GM19452 (cell line): ENCODE measurements around the gene CDH23.

Source experiments
- ATAC-seq: cut with Tn5 transposase; IDR thresholded peaks from one replicate; pipeline ENCODE4 v1.9.1; 2021; ENCODE audit not compliant: unreplicated experiment

CDH23 gene

DNA sequence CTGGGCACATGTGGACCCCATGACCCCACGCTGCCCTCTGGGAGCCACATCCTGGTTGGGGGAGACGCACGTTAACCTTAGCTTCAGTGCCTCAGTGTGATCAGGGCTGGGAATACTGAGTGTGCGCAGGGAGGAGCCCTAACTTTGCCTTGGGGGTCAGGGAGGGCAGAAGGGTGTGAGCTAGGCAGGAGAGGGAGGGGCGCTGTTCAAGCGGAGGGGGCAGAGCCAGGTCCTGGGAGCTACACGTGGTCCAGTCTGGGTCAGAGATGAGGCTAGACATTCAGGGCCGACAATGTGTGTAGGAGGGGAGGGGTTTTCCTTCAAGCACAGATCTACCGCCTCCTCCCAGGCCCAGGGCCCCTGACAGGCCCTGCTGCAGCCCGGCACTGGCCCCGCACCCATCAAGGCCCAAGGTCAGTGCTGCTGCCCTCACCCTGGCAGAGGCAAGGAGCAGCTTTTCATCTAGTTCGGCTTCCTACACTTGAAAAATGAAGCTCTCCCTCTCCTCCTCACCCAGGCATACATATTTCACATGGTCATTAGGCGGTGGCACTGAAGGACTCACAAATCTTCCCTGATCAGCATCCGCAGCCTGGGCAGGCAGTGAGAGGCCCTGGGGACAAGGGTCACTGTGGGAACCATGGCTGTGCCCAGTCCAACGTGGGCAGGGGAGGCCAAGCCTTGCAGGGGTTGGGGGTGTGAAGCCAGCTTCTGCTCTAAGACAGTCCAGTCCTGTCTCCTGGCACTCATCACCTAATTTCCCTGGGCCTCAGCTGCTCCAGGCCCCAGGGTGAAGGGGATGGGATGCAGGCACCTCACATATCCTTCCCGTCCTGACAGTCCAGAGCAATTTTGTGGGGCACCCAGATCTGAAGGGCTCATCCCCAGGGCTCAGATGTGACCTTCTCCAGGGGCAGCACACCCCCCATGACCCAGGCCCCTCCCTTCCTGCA lies 275.6 kb downstream of the CDH23 start:
- ATAC-seq, result no peak

DNA sequence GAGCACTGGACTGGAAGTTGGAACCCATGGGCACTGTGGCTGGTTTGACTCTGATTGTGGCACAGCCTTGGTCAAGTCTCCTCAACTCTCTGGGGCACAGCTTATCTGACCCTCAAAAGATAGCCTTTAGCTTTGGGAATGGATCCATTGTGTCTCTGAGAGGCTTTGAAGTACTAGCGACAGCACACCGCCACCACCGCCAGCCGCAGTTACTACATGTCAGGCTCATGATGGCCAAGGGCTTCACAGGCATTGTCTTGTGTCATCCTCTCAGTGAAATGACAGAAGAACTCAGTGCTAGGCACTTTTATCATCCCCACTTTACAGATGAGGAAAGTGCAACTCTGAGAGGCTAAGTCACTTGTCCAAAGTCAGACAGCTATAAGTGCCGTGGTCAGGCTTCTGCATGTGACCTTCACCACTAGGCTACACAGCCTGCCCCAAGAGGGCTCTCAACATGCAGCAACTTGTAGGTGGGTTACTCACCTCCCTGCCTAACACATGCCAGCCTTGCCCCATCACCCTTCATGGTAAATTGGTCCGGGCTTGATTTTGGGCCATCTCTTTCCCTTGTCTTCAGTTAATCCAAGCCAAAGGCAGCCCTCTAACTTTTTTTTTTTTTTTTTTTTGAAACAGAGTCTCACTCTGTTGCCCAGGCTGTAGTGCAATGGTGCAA lies 278.7 kb downstream of the CDH23 start:
- no peak for ATAC-seq

DNA sequence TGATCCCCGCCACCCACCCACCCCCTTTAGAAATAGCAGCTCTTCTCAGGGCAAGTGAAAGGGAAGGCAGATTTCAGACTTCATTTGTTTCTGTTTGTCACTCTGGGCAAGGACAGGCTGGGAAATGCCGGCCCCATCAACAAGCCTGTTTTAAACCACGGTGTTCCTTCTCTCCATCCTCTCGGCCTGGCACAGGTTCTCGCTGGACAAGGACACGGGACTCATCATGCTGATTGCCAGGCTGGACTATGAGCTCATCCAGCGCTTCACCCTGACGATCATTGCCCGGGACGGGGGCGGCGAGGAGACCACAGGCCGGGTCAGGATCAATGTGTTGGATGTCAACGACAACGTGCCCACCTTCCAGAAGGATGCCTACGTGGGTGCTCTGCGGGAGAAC lies 280.5 kb downstream of the CDH23 start:
- ATAC-seq, result no peak

- no peak for ATAC-seq
Measured at GRCh38 chr10:71678057-71678805, 281.5 kb downstream of the CDH23 start.

DNA sequence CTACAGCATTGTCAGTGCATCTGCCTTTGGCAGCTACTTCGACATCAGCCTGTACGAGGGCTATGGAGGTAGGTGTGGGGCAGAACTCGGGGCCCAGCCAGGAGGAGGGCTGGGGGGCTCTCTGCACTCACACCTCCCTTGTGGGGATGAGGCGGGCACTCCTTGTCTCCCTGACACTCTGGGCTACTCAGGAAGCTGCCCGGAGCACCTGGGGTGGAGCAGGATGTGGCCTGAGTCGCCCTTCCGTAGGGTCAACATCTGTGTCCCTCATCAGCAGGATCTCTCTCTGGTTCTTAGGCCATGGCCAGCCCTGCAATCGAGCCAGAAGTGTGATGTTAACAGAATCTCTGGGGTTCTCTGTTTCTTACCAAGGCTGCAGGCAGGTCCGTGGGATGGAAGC lies 282.7 kb downstream of the CDH23 start:
- ATAC-seq, result no peak

GRCh38 chr10:71681977-71682376 lies 285.3 kb downstream of the CDH23 start:
- ATAC-seq, result no peak

DNA sequence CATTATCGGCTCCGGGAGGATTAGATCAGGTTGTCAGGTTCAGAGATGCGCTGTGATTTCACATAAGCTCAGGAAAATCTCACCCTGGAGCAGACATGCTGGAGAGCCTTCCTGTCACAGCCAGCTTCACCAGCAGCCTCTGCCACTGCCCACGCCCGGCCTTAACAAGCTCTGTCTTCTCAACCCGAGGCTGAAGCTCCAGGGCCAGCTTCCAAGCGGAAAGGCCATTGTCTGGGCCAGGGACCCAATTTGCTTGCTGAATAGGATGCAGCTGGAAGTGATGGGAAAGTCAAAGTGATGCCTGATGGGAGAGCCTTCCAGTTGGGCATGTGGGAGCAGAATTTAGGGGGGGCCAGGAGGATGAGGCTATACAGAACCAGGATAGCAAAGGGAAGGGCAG lies 286.6 kb downstream of the CDH23 start:
- ATAC-seq, result no peak

- ATAC-seq, result no peak
Measured at GRCh38 chr10:71684356-71685173, 287.8 kb downstream of the CDH23 start.

GRCh38 chr10:71685554-71686232 lies 289.0 kb downstream of the CDH23 start:
- no peak for ATAC-seq

DNA sequence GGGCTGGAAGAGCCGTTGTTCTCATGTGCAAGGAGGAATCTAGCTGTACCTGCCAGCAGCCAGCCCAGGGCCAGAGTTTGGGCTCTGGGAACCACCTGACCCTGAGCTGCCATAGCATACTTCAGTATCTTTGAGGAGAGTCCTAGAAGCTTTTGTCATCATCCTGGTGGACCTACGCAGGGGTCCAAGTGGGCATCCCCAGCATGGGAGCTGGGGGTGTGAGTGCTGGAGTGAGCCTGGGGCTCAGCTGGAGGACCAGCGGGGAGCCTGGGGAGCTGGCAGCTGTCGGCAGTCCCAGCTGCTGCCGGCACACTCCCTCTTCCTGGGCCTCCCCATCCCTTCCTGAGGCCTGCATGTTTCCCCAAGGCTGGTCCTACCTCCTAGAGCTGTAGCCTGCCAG lies 290.4 kb downstream of the CDH23 start:
- no peak for ATAC-seq

GRCh38 chr10:71687480-71687879 lies 290.8 kb downstream of the CDH23 start:
- ATAC-seq, result no peak

DNA sequence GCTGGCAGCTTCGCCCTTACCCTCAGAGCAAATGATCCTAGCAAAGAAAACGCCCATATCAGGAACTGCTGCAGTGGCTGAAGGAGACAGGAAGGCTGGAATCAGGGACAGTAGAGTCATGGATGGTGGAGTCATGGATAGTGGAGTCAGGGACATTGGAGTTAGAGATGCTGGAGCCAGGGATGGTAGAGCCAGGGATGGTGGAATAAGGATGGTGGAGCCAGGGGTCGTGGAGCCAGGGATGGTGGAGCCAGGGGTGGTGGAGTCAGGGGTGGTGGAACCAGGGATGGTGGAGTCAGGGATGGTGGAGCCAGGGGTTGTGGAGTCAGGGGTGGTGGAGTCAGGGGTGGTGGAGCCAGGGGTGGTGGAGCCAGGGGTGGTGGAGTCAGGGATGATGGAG lies 291.5 kb downstream of the CDH23 start:
- ATAC-seq, result no peak

- no peak for ATAC-seq
Measured at GRCh38 chr10:71690094-71690720, 293.5 kb downstream of the CDH23 start.

GRCh38 chr10:71691405-71691804 lies 294.7 kb downstream of the CDH23 start:
- no peak for ATAC-seq

DNA sequence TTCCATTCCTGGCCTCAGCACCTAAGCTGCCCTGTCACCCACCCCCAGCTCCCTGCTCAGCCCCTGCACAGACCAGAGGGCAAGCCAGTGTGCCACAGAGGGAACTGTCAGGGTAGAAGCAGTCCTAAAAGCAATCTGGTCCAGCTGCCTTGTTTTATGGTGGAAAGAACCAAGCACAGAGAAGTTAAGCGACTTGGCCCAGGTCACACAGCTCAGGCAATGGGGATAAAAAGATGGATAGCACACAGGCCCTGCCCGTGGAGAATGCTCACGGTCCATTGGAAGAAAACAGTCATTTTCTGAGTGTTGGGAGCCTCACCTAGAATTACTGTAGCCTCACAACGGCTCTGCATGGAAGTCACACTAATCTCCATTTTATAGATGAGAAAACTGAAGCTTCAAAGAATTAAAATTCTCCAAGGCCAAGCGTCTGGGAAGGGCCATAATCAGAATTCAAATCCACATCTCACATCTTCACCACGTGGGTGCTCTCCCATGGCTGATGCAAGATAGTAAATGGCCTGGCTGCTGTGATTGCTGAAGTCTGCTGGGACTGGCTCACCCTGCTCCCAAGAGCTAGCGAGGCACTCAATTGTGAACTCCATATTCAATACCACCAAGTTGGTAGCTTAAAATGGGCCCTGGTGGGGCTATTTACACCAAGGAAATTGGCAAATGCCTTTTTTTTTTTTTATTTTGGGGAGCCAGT lies 296.0 kb downstream of the CDH23 start:
- no peak for ATAC-seq

- ATAC-seq, result no peak
Measured at GRCh38 chr10:71693377-71693776, 296.7 kb downstream of the CDH23 start.

DNA sequence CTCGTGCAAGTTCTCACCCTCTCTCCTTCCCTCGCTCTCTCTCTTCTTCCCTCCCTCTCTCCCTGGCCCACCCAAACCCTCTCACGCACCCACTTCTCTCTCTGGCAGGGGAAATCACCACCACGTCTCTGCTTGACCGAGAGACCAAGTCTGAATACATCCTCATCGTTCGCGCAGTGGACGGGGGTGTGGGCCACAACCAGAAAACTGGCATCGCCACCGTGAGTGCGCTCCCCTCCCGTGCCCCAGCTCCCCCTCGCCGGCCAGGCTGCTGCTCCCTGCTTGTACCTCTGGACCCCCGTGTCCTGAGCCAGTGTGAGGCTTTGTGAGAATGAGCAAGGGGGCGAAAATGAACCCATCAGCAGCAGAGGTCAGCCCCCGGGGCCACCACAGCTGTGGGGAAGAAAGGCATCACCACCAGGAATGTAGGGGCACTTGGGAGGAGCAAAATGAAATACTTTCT lies 297.4 kb downstream of the CDH23 start:
- ATAC-seq, result peak; percentile 4

GRCh38 chr10:71694567-71694968 lies 297.8 kb downstream of the CDH23 start:
- ATAC-seq, result peak; percentile 78
